HG03139 (cell line): ENCODE results near the gene SLC25A24.

Experiments used
- ATAC-seq: cut with Tn5 transposase; IDR thresholded peaks from one replicate; pipeline ENCODE4 v1.9.1; 2021; ENCODE audit not compliant: unreplicated experiment

Gene SLC25A24

GRCh38 chr1:108108119-108108518, 92.0 kb downstream of the SLC25A24 start:
- no peak for ATAC-seq

GRCh38 chr1:108107658-108108057, 92.5 kb downstream of the SLC25A24 start:
- ATAC-seq: no peak

DNA sequence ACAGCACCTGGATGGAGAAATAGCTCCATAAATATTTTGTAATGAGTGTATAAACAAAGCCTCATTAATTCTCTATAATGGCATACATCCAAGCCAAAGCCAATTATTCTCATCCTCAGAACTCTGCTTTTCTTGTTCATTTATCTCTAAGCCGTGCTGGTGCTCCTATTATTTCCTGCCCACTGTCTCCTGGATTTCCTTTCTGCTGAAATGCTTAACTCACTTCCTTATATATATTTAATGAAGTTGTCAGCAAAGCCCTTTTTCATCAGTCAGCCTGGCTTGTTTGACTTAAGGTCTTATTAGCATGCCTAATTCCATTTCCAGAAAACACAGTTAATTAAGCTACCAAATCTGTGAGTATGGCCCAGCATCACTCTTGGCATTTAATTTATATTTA, 93.4 kb downstream of the SLC25A24 start:
- ATAC-seq: no peak

GRCh38 chr1:108100148-108100547, 100.0 kb downstream of the SLC25A24 start:
- ATAC-seq: no peak

DNA sequence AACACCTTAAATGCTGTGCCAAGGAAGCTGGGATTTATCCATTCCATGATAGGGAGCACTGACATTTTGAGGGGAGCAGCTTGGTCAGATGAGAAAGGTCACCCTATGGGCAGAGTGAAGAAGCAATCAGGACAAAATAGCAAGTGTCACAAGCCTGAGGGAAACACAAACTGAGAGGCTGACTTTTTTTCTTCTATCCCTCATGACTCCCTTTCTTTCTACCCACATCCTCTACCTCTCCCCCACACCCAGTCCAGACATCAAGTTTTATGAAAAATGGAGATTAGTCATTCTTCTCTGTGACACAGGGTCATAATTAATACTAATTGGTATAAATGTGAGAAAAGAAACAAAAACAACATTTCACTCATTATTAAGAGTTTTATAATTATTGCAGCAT, 103.1 kb downstream of the SLC25A24 start:
- no peak for ATAC-seq

DNA sequence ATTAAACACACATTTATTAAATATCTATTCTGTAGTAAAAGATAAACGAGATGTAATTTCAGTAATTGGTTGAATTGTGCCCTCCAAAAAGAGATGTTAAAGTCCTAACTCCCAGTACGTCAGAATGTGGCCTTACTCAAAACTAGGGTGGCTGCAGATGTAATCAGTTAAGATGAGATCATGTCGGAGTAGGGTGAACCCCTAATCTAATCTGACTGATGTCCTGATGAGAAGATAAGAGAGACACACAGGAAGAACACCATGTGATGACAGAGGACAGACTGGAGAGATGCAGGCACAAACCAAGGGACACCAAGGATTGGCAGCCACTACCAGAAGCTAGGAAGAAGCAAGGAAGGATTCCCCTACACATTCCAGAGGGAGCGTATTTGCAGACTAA, 104.1 kb downstream of the SLC25A24 start:
- no peak for ATAC-seq

DNA sequence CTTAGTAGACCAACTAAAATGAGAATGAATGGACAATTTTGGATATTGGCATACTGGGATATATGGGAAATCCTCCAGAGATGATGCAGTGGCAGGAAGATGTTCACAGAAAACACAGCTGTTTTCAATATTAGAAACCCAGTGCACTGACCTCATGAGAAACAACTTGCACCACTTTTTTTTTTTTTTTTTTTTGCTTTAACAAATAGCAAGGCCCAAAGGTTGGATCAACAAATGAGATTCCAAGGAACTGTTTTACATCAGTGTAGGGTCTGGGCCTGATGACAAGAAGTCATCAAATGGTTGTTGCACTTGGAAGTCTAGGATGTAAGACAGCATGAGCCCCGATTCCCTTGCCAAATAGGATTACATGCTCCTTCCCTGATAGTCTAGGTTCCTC, 110.7 kb downstream of the SLC25A24 start:
- ATAC-seq: no peak

DNA sequence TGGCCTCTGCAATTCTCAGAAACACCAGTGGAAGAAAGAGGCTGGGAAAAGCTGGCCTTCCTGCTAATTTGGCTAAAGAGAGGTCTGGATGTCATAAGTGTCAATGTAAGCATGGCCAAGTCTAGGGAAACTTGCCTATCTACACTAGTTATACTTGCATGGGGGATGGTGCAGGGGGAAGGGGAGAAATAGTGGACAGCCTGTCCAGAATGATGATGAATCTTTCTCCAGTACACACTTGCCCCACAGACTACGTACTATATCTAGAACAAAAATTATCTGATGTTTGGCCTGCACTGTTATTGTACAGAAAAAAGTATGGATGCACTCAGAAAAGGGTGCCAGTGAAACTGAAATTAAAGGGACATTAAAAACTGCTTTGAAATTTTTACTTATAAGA, 114.5 kb downstream of the SLC25A24 start:
- no peak for ATAC-seq

- ATAC-seq: no peak
Observed at GRCh38 chr1:108084866-108085477, 115.2 kb downstream of the SLC25A24 start.
